Measurements from ENCODE around the gene MUC5AC. TPM values are rescaled to one million over a fixed set of nuclear protein-coding genes. Genes with fewer than 3 reads are reported as not detected.

Gene MUC5AC
- total RNA-seq, 2 donors from 2014 or later, result not detected

GRCh38 chr11:1174441-1175370 lies 17.0 kb downstream of the MUC5AC start:
- Mint-ChIP-seq H3K27me3 (ENCODE audit: insufficient read depth) (peaks cover 2% of the 10 kb centered on the region), H3K36me3 (ENCODE audit: low read depth) (no peaks in the 10 kb centered on the region), H3K27ac (no peak overlapping the region), H3K4me3 (no peak overlapping the region), H3K9me3 (peaks cover 15% of the 10 kb centered on the region), H3K4me1 (no peaks in the 10 kb centered on the region)
- DNase-seq, result no peak
- H3K36me3 ChIP-seq (ENCODE audit: control insufficient read depth, insufficient read depth, low read length), result no peaks in the 10 kb centered on the region
- no peaks in the 10 kb centered on the region for H3K4me1 ChIP-seq (ENCODE audit: control insufficient read depth, insufficient read depth, low read length)
- H3K27me3 ChIP-seq (ENCODE audit: control insufficient read depth, insufficient read depth, low read length, poor library complexity, severe bottlenecking), result no peaks in the 10 kb centered on the region
- no peak overlapping the region for H3K4me3 ChIP-seq (ENCODE audit: low read length)
- WGBS, 2 experiments (ENCODE audit: insufficient coverage in 1 of 2, insufficient read length in 1 of 2), result 87 to 92% methylated on average over 20 to 39 of the region's 39 CpGs
- no peak for TF ChIP-seq CTCF (conservative IDR thresholded peaks at IDR 0.05)
- H3K9ac ChIP-seq (ENCODE audit: extremely low read depth, low read length, poor library complexity, severe bottlenecking), result no peak overlapping the region
- no peak overlapping the region for H3K27ac ChIP-seq (ENCODE audit: low read depth, low read length)
- peaks cover 9% of the 10 kb centered on the region for H3K9me3 ChIP-seq (ENCODE audit: control insufficient read depth, low read length)

GRCh38 chr11:1175461-1176223 lies 17.9 kb downstream of the MUC5AC start:
- no peak for TF ChIP-seq CTCF (conservative IDR thresholded peaks at IDR 0.05)
- no peaks in the 10 kb centered on the region for H3K36me3 Mint-ChIP-seq (ENCODE audit: low read depth)
- no peak overlapping the region for H3K4me3 Mint-ChIP-seq
- no peak overlapping the region for H3K27ac ChIP-seq (ENCODE audit: low read depth, low read length)
- peaks cover 2% of the 10 kb centered on the region for H3K27me3 Mint-ChIP-seq (ENCODE audit: insufficient read depth)
- DNase-seq, result no peak
- H3K4me1 Mint-ChIP-seq, result no peaks in the 10 kb centered on the region
- WGBS, 2 experiments (ENCODE audit: insufficient coverage in 1 of 2, insufficient read length in 1 of 2), result 83 to 86% methylated on average over 14 to 22 of the region's 22 CpGs
- H3K9me3 Mint-ChIP-seq, result peaks cover 15% of the 10 kb centered on the region
- H3K27ac Mint-ChIP-seq, result no peak overlapping the region
- no peaks in the 10 kb centered on the region for H3K27me3 ChIP-seq (ENCODE audit: control insufficient read depth, insufficient read depth, low read length, poor library complexity, severe bottlenecking)
- H3K9ac ChIP-seq (ENCODE audit: extremely low read depth, low read length, poor library complexity, severe bottlenecking), result no peak overlapping the region
- no peak overlapping the region for H3K4me3 ChIP-seq (ENCODE audit: low read length)
- H3K9me3 ChIP-seq (ENCODE audit: control insufficient read depth, low read length), result peaks cover 9% of the 10 kb centered on the region
- no peaks in the 10 kb centered on the region for H3K4me1 ChIP-seq (ENCODE audit: control insufficient read depth, insufficient read depth, low read length)
- no peaks in the 10 kb centered on the region for H3K36me3 ChIP-seq (ENCODE audit: control insufficient read depth, insufficient read depth, low read length)

- Mint-ChIP-seq H3K36me3 (ENCODE audit: low read depth) (no peaks in the 10 kb centered on the region), H3K9me3 (peaks cover 11% of the 10 kb centered on the region), H3K4me1 (no peaks in the 10 kb centered on the region), H3K27me3 (ENCODE audit: insufficient read depth) (peaks cover 2% of the 10 kb centered on the region), H3K27ac (no peak overlapping the region), H3K4me3 (no peak overlapping the region)
- no peak overlapping the region for H3K27ac ChIP-seq (ENCODE audit: low read depth, low read length)
- no peaks in the 10 kb centered on the region for H3K4me1 ChIP-seq (ENCODE audit: control insufficient read depth, insufficient read depth, low read length)
- peaks cover 5% of the 10 kb centered on the region for H3K9me3 ChIP-seq (ENCODE audit: control insufficient read depth, low read length)
- H3K27me3 ChIP-seq (ENCODE audit: control insufficient read depth, insufficient read depth, low read length, poor library complexity, severe bottlenecking), result no peaks in the 10 kb centered on the region
- DNase-seq, result no peak
- H3K4me3 ChIP-seq (ENCODE audit: low read length), result no peak overlapping the region
- H3K9ac ChIP-seq (ENCODE audit: extremely low read depth, low read length, poor library complexity, severe bottlenecking), result no peak overlapping the region
- no peak for TF ChIP-seq CTCF (conservative IDR thresholded peaks at IDR 0.05)
- 92 to 93% methylated on average over 17 to 32 of the region's 32 CpGs for WGBS, 2 experiments (ENCODE audit: insufficient coverage in 1 of 2, insufficient read length in 1 of 2)
- no peaks in the 10 kb centered on the region for H3K36me3 ChIP-seq (ENCODE audit: control insufficient read depth, insufficient read depth, low read length)
Measured at GRCh38 chr11:1176224-1177019, 18.7 kb downstream of the MUC5AC start.
